Osteocyte (in vitro differentiated cells): ENCODE data around the gene DBP. TPM values are rescaled to one million over a fixed set of nuclear protein-coding genes. Genes with fewer than 3 reads are reported as not detected.

ENCODE experiments used
- DNase-seq: peaks from one replicate; pipeline ENCODE4 v3.0.0; 2021; ENCODE audit warnings: mixed read lengths; ENCODE audit not compliant: unreplicated experiment; ENCODE audit errors: extremely low spot score
- H3K27ac Mint-ChIP-seq: one replicate; pipeline ENCODE4 v1.8.0; 2021; ENCODE audit warnings: mild to moderate bottlenecking, mixed read lengths; ENCODE audit not compliant: unreplicated experiment
- H3K27me3 Mint-ChIP-seq: one replicate; pipeline ENCODE4 v1.8.0; 2021; ENCODE audit warnings: mixed read lengths; ENCODE audit not compliant: unreplicated experiment
- H3K36me3 Mint-ChIP-seq: one replicate; pipeline ENCODE4 v1.8.0; 2021; ENCODE audit warnings: mixed read lengths; ENCODE audit not compliant: unreplicated experiment
- H3K4me1 Mint-ChIP-seq: one replicate; pipeline ENCODE4 v1.8.0; 2021; ENCODE audit warnings: mixed read lengths; ENCODE audit not compliant: unreplicated experiment
- H3K4me3 Mint-ChIP-seq: one replicate; pipeline ENCODE4 v1.8.0; 2021; ENCODE audit warnings: mild to moderate bottlenecking, moderate library complexity, mixed read lengths; ENCODE audit not compliant: unreplicated experiment
- H3K9me3 Mint-ChIP-seq: one replicate; pipeline ENCODE4 v1.8.0; 2021; ENCODE audit warnings: mixed read lengths; ENCODE audit not compliant: unreplicated experiment
- CTCF ChIP-seq: fragments of 200-600 bp; sonication (generic); IDR thresholded peaks from 2 replicates; pipeline ENCODE4 v1.5.0; 2021; ENCODE audit warnings: antibody characterized with exemption, mild to moderate bottlenecking, moderate library complexity
- total RNA-seq: library from RNA; stranded (reverse); gene quantifications from 2 replicates; pipeline ENCODE4 v1.2.1, GENCODE V29; 2021

Gene DBP
- total RNA-seq, 1 donor from 2014 or later = 20.3 TPM

- Mint-ChIP-seq H3K4me3 (no peak overlapping the region), H3K27ac (no peak overlapping the region), H3K4me1 (peaks cover 3% of the 10 kb centered on the region), H3K9me3 (no peaks in the 10 kb centered on the region), H3K36me3 (no peaks in the 10 kb centered on the region), H3K27me3 (no peaks in the 10 kb centered on the region)
- TF ChIP-seq CTCF = no peak
- no peak for DNase-seq
Measured at GRCh38 chr19:48676487-48676886, 39.3 kb upstream of the DBP start.

- DNase-seq = peak; percentile 92
- Mint-ChIP-seq H3K4me3 (no peak overlapping the region), H3K27me3 (no peaks in the 10 kb centered on the region), H3K27ac (no peak overlapping the region), H3K4me1 (peaks cover 3% of the 10 kb centered on the region), H3K36me3 (no peaks in the 10 kb centered on the region), H3K9me3 (no peaks in the 10 kb centered on the region)
- peak; percentile 89 for TF ChIP-seq CTCF
Measured at GRCh38 chr19:48674921-48675824, 38.0 kb upstream of the DBP start.

- Mint-ChIP-seq H3K36me3 (no peaks in the 10 kb centered on the region), H3K4me1 (peaks cover 3% of the 10 kb centered on the region), H3K27me3 (no peaks in the 10 kb centered on the region), H3K27ac (no peak overlapping the region), H3K4me3 (no peak overlapping the region), H3K9me3 (no peaks in the 10 kb centered on the region)
- DNase-seq = no peak
- no peak for TF ChIP-seq CTCF
Measured at GRCh38 chr19:48674216-48674809, 37.1 kb upstream of the DBP start.

DNA sequence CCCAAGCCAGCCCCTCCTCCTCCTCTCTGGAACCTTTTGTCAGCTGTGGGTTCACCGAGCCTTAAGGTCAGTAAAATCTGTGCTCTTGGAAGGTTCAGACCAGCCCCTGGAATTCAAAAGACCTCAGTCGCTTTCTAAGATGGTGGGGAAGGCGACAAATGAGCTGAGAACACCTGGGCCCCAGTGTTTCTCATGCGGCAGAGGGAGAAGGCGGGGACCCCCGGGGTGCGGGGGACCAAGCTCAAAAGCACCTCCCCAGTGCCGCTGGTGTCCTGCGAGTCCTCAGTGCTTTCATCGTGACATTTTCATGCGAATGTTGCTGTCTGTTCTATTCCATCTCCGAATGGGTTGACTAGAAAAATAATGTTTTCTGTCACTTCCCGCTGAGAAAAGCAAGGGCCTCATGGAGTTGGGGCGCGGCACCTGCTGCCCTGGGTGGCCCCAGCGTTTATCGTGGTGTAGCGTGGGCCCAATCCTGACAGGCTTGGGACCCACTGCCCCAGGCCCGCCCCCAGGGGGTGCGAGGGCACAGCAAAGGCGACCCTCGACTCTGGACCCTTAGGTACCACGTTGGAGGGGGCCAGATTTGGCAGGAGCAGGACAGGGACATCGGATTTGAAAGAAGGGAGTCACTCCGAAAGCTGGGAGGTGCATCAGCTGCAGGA is 36.4 kb upstream of the DBP start:
- DNase-seq = no peak
- H3K4me1 Mint-ChIP-seq = peaks cover 3% of the 10 kb centered on the region
- no peak for TF ChIP-seq CTCF
- H3K27me3 Mint-ChIP-seq = no peaks in the 10 kb centered on the region
- no peaks in the 10 kb centered on the region for H3K9me3 Mint-ChIP-seq
- H3K36me3 Mint-ChIP-seq = no peaks in the 10 kb centered on the region
- no peak overlapping the region for H3K27ac Mint-ChIP-seq
- no peak overlapping the region for H3K4me3 Mint-ChIP-seq

DNA sequence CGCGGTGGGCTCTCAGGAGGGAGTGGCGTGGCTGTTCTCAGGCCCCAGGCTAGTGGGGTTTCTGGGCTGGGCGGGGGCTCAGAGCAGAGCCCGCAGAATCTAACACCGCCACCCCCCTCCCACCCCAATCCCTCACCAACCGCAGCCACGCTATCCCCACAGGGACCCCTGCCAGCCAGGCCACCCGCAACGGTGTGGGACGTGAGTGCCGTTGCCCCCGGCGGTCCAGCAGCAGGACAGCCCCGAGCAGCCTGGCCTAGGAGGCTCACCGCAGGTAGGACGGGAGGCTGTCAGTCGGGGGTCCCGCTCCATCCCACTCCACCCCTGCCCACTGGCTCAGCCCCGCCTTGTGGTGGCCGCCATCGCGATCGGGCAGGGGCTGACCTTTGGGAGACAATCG is 35.8 kb upstream of the DBP start, which contains the start of gene NTN5:
NTN5 (minus strand) TSS at position 24 of the 400 bp plus-strand sequence. CDS start 2,031 bp downstream, outside the sequence.
- Mint-ChIP-seq H3K27ac (no peak within 1 kb of the TSS), H3K4me3 (no peak within 1 kb of the TSS), H3K9me3 (no peaks in the 10 kb centered on the region), H3K4me1 (peaks cover 3% of the 10 kb centered on the region), H3K27me3 (no peaks in the 10 kb centered on the region), H3K36me3 (no peaks in the 10 kb centered on the region)
- DNase-seq = no peak
- TF ChIP-seq CTCF = no peak
